ENCODE data around the gene AGAP1.
A peak's percentile ranks its signal among the peaks of the same experiment; 100 is the strongest.

Gene AGAP1

GRCh38 chr2:235573331-235574221 lies 79.7 kb downstream of the AGAP1 start:
- DNase-seq, result no peak

GRCh38 chr2:235575431-235575830 lies 81.6 kb downstream of the AGAP1 start:
- DNase-seq, result no peak

- no peak for DNase-seq
Measured at GRCh38 chr2:235575904-235576303, 82.1 kb downstream of the AGAP1 start.

- no peak for DNase-seq
Measured at GRCh38 chr2:235576337-235576910, 82.6 kb downstream of the AGAP1 start.

- DNase-seq, result no peak
Measured at GRCh38 chr2:235577404-235578330, 83.8 kb downstream of the AGAP1 start.

GRCh38 chr2:235579128-235579527 lies 85.3 kb downstream of the AGAP1 start:
- DNase-seq, result no peak

- no peak for DNase-seq
Measured at GRCh38 chr2:235580426-235581157, 86.7 kb downstream of the AGAP1 start.

GRCh38 chr2:235582081-235582686 lies 88.3 kb downstream of the AGAP1 start:
- DNase-seq, result no peak

GRCh38 chr2:235582729-235583128 lies 88.9 kb downstream of the AGAP1 start:
- DNase-seq, result no peak

- no peak for DNase-seq
Measured at GRCh38 chr2:235583144-235583543, 89.3 kb downstream of the AGAP1 start.

GRCh38 chr2:235583925-235584637 lies 90.2 kb downstream of the AGAP1 start:
- no peak for DNase-seq

- no peak for DNase-seq
Measured at GRCh38 chr2:235584638-235585007, 90.8 kb downstream of the AGAP1 start.

- no peak for DNase-seq
Measured at GRCh38 chr2:235587202-235587601, 93.4 kb downstream of the AGAP1 start.

GRCh38 chr2:235588750-235589149 lies 94.9 kb downstream of the AGAP1 start:
- no peak for DNase-seq

GRCh38 chr2:235591231-235591730 lies 97.4 kb downstream of the AGAP1 start:
- DNase-seq, result no peak

- no peak for DNase-seq
Measured at GRCh38 chr2:235591921-235592320, 98.1 kb downstream of the AGAP1 start.

- DNase-seq, result no peak
Measured at GRCh38 chr2:235592430-235592829, 98.6 kb downstream of the AGAP1 start.

- no peak for DNase-seq
Measured at GRCh38 chr2:235592836-235593235, 99.0 kb downstream of the AGAP1 start.

- peak; percentile 75 for DNase-seq
Measured at GRCh38 chr2:235594041-235594440, 100.2 kb downstream of the AGAP1 start.

- no peak for DNase-seq
Measured at GRCh38 chr2:235594964-235595363, 101.1 kb downstream of the AGAP1 start.

- peak; percentile 78 for DNase-seq
Measured at GRCh38 chr2:235595422-235596010, 101.7 kb downstream of the AGAP1 start.

All from OCI-M1 (cell line).